IPS DF 6.9 (cell line): ENCODE results near the gene PIK3AP1.
"Not testable (repeated sequence)": the region's sequence is repeated elsewhere in the genome, so short reads cannot be mapped to it uniquely, and the experiment has no call there.

Experiments
- DNase-seq: peaks from one replicate; pipeline ENCODE4 v3.0.0-alpha.2; 2013; ENCODE audit warnings: low read depth, low spot score
- H3K27ac ChIP-seq: one replicate; pipeline ENCODE4 v1.5.1; 2013; ENCODE audit warnings: low read length, control low read depth
- H3K27me3 ChIP-seq: 2 replicates; pipeline ENCODE4 v1.6.1; 2013; ENCODE audit warnings: mild to moderate bottlenecking, low read length; ENCODE audit not compliant: control insufficient read depth, insufficient read depth
- H3K36me3 ChIP-seq: 2 replicates; pipeline ENCODE4 v1.6.1; 2013; ENCODE audit warnings: low read length; ENCODE audit not compliant: control insufficient read depth, insufficient read depth
- H3K4me1 ChIP-seq: 2 replicates; pipeline ENCODE4 v1.6.1; 2013; ENCODE audit warnings: low read length; ENCODE audit not compliant: control insufficient read depth, insufficient read depth
- H3K4me3 ChIP-seq: 2 replicates; pipeline ENCODE4 v1.5.1; 2013; ENCODE audit warnings: mild to moderate bottlenecking, low read length
- H3K9me3 ChIP-seq: 2 replicates; pipeline ENCODE4 v1.6.1; 2013; ENCODE audit warnings: low read length, inconsistent platforms; ENCODE audit not compliant: control insufficient read depth, insufficient read depth
- WGBS: extraction: QIAGEN DNeasy Blood & Tissue Kit; methylation state at CpG from one replicate; pipeline ENCODE4 v1.1.7; 2013; ENCODE audit warnings: mixed read lengths, missing lambda C conversion rate; ENCODE audit not compliant: insufficient read length, insufficient coverage; 5-methylcytosine and 5-hydroxymethylcytosine counted together

The PIK3AP1 gene

DNA sequence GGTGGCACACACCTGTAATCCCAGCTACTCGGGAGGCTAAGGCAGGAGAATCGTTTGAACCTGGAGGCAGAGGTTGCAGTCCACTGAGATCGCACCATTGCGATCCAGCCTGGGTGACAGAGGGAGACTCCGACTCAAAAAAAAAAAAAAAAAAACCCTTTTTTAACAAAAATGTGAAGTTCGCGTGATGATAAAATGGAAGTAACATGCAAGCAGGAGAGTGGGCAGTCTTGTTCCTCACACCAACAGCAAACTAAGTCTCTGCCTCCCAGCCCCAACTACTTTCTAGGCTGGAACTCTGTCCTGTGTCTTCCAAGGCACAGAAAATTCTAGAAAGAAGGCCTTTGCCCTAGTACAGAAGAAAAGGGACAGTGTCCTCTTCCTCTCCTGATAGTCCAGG, 11.3 kb downstream of the PIK3AP1 start:
- no peaks in the 10 kb centered on the region for H3K4me1 ChIP-seq
- no CpG with 5 or more reads among the region's 7 CpGs for WGBS
- no peak overlapping the region for H3K27ac ChIP-seq

GRCh38 chr10:96708456-96708855, 11.9 kb downstream of the PIK3AP1 start:
- Histone ChIP-seq H3K4me3 (no peak overlapping the region), H3K36me3 (no peaks in the 10 kb centered on the region), H3K27me3 (no peaks in the 10 kb centered on the region), H3K4me1 (no peaks in the 10 kb centered on the region), H3K9me3 (no peaks in the 10 kb centered on the region), H3K27ac (no peak overlapping the region)
- no peak for DNase-seq
- WGBS: no CpG with 5 or more reads among the region's 7 CpGs

More for the DNA sequence above, 11.3 kb downstream of the PIK3AP1 start:
- no peaks in the 10 kb centered on the region for H3K27me3 ChIP-seq
- no peaks in the 10 kb centered on the region for H3K36me3 ChIP-seq
- DNase-seq: no peak
- H3K4me3 ChIP-seq: no peak overlapping the region
- H3K9me3 ChIP-seq: no peaks in the 10 kb centered on the region

DNA sequence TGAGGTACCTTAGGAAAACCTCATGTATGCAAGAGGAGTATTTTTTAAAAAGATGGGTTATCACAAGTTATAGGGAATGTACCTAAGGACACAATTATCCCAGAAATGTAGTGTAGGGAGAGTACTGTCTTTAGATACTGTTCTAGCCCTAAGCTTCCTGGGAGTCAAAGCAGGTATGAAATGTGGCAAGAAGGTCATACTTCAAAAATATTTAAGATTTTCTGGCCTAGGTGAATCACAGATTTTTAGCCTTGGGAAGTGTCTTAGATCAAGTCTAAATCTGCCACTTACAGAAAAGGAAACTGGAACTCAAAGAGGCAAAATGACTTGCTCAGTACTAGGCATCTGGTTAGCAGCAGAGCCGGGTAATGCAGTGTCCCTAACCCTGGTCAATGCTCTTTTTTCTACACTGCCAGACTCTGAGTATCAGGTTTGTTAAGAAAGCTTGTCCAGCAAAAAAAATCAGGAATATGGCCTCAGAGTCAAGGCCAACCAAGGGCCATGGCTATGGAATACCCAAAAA, 13.9 kb downstream of the PIK3AP1 start:
- H3K36me3 ChIP-seq: no peaks in the 10 kb centered on the region
- H3K9me3 ChIP-seq: no peaks in the 10 kb centered on the region
- H3K27me3 ChIP-seq: no peaks in the 10 kb centered on the region
- WGBS: no CpG with 5 or more reads among the region's 1 CpG
- H3K4me1 ChIP-seq: no peaks in the 10 kb centered on the region
- H3K4me3 ChIP-seq: no peak overlapping the region
- H3K27ac ChIP-seq: no peak overlapping the region
- DNase-seq: no peak

GRCh38 chr10:96705134-96705533, 15.2 kb downstream of the PIK3AP1 start:
- no CpG with 5 or more reads among the region's 1 CpG for WGBS
- no peaks in the 10 kb centered on the region for H3K9me3 ChIP-seq
- no peaks in the 10 kb centered on the region for H3K4me1 ChIP-seq
- no peaks in the 10 kb centered on the region for H3K27me3 ChIP-seq
- no peak for DNase-seq
- H3K36me3 ChIP-seq: no peaks in the 10 kb centered on the region
- H3K27ac ChIP-seq: no peak overlapping the region
- H3K4me3 ChIP-seq: no peak overlapping the region

GRCh38 chr10:96704563-96704962, 15.8 kb downstream of the PIK3AP1 start:
- H3K27ac ChIP-seq: no peak overlapping the region

GRCh38 chr10:96703358-96703757, 17.0 kb downstream of the PIK3AP1 start:
- H3K27me3 ChIP-seq: no peaks in the 10 kb centered on the region
- H3K4me3 ChIP-seq: no peak overlapping the region
- no peak overlapping the region for H3K27ac ChIP-seq
- no peaks in the 10 kb centered on the region for H3K36me3 ChIP-seq
- WGBS: no CpG with 5 or more reads among the region's 4 CpGs
- no peaks in the 10 kb centered on the region for H3K9me3 ChIP-seq
- no peaks in the 10 kb centered on the region for H3K4me1 ChIP-seq
- no peak for DNase-seq

More at GRCh38 chr10:96704563-96704962, 15.8 kb downstream of the PIK3AP1 start:
- H3K36me3 ChIP-seq: no peaks in the 10 kb centered on the region
- DNase-seq: no peak
- H3K4me3 ChIP-seq: no peak overlapping the region
- H3K27me3 ChIP-seq: no peaks in the 10 kb centered on the region
- no peaks in the 10 kb centered on the region for H3K4me1 ChIP-seq
- WGBS: no CpG with 5 or more reads among the region's 4 CpGs
- no peaks in the 10 kb centered on the region for H3K9me3 ChIP-seq

GRCh38 chr10:96701265-96701664, 19.0 kb downstream of the PIK3AP1 start:
- Histone ChIP-seq H3K9me3 (no peaks in the 10 kb centered on the region), H3K27me3 (no peaks in the 10 kb centered on the region), H3K27ac (no peak overlapping the region), H3K4me1 (no peaks in the 10 kb centered on the region), H3K36me3 (no peaks in the 10 kb centered on the region), H3K4me3 (no peak overlapping the region)
- DNase-seq: no peak
- no CpG with 5 or more reads among the region's 3 CpGs for WGBS

GRCh38 chr10:96700374-96701099, 19.8 kb downstream of the PIK3AP1 start:
- no peak for DNase-seq
- Histone ChIP-seq H3K36me3 (no peaks in the 10 kb centered on the region), H3K27ac (no peak overlapping the region), H3K4me1 (no peaks in the 10 kb centered on the region), H3K9me3 (no peaks in the 10 kb centered on the region), H3K4me3 (no peak overlapping the region), H3K27me3 (no peaks in the 10 kb centered on the region)
- WGBS: no CpG with 5 or more reads among the region's 13 CpGs

- no peak overlapping the region for H3K27ac ChIP-seq
- no peaks in the 10 kb centered on the region for H3K36me3 ChIP-seq
- no peak overlapping the region for H3K4me3 ChIP-seq
- WGBS: no CpG with 5 or more reads among the region's 3 CpGs
- DNase-seq: no peak
- no peaks in the 10 kb centered on the region for H3K4me1 ChIP-seq
- no peaks in the 10 kb centered on the region for H3K27me3 ChIP-seq
- H3K9me3 ChIP-seq: no peaks in the 10 kb centered on the region
These were observed 20.7 kb downstream of the PIK3AP1 start for GRCh38 chr10:96699613-96700012.

- H3K4me1 ChIP-seq, H3K27ac ChIP-seq, DNase-seq, H3K27me3 ChIP-seq, H3K36me3 ChIP-seq, H3K9me3 ChIP-seq, H3K4me3 ChIP-seq: not testable (repeated sequence)
- no CpG with 5 or more reads among the region's 6 CpGs for WGBS
These were observed 22.0 kb downstream of the PIK3AP1 start for GRCh38 chr10:96698305-96698704.

GRCh38 chr10:96697438-96697837, 22.9 kb downstream of the PIK3AP1 start:
- no peak for DNase-seq
- WGBS: no CpG with 5 or more reads among the region's 3 CpGs
- H3K27ac ChIP-seq: no peak overlapping the region
- no peaks in the 10 kb centered on the region for H3K9me3 ChIP-seq
- H3K27me3 ChIP-seq: no peaks in the 10 kb centered on the region
- no peak overlapping the region for H3K4me3 ChIP-seq
- no peaks in the 10 kb centered on the region for H3K4me1 ChIP-seq
- no peaks in the 10 kb centered on the region for H3K36me3 ChIP-seq
